Testis (tissue), 2 donors: Measurements from ENCODE around the gene TSEN54.

Source experiments
- CTCF ChIP-seq, 3 experiments: fragments of 450-650 bp in 2 of 3; fragments of 200-600 bp in 1 of 3; sonication (generic) in 1 of 3; IDR thresholded peaks; one replicate each; pipeline ENCODE4 v1.5.1; 2016 to 2019; ENCODE audit warnings: antibody characterized with exemption in 3 of 3, mild to moderate bottlenecking in 2 of 3, moderate library complexity in 1 of 3
- POLR2A ChIP-seq: fragments of 450-650 bp; IDR thresholded peaks from one replicate; pipeline ENCODE4 v1.6.1; 2017; ENCODE audit warnings: antibody characterized with exemption, mild to moderate bottlenecking, moderate library complexity

- no peak for TF ChIP-seq POLR2A
- no peak for TF ChIP-seq CTCF (IDR thresholded peaks at IDR 0.05)
Observed at GRCh38 chr17:75486151-75486550, 30.2 kb upstream of the TSEN54 start.
